Gastrocnemius medialis (tissue), 4 donors: ENCODE data around the gene SPEG.

ENCODE experiments used
- CTCF ChIP-seq, 5 experiments: fragments of 450-650 bp in 3 of 5; fragments of 200-600 bp in 2 of 5; sonication (generic) in 2 of 5; IDR thresholded peaks in 4 of 5; conservative IDR thresholded peaks in 1 of 5; 1 replicate in 4 of 5; 2 replicates in 1 of 5; pipeline ENCODE4 v1.5.1; 2016 to 2019; ENCODE audit warnings: antibody characterized with exemption in 5 of 5, mild to moderate bottlenecking in 3 of 5, moderate library complexity in 3 of 5
- POLR2A ChIP-seq, 2 donors: fragments of 450-650 bp; IDR thresholded peaks; one replicate each; pipeline ENCODE4 v1.6.1; 2017; ENCODE audit warnings: antibody characterized with exemption in 2 of 2, mild to moderate bottlenecking in 2 of 2, moderate library complexity in 2 of 2

GRCh38 chr2:219448099-219448775 lies 13.6 kb downstream of the SPEG start:
- TF ChIP-seq CTCF (IDR thresholded peaks at IDR 0.05 in 4 of 5, conservative IDR thresholded peaks at IDR 0.05 in 1 of 5): no peak
- no peak for TF ChIP-seq POLR2A (IDR thresholded peaks at IDR 0.05)
